HG02852 (cell line): ENCODE measurements around the gene ATP10B.
"Not testable (repeated sequence)": the region's sequence is repeated elsewhere in the genome, so short reads cannot be mapped to it uniquely, and the experiment has no call there.

Experiments
- ATAC-seq: cut with Tn5 transposase; IDR thresholded peaks from one replicate; pipeline ENCODE4 v1.9.1; 2021; ENCODE audit warnings: mild to moderate bottlenecking, moderate library complexity; ENCODE audit not compliant: unreplicated experiment

The ATP10B gene

GRCh38 chr5:160824301-160825001, 27.6 kb downstream of the ATP10B start:
- ATAC-seq, result no peak

GRCh38 chr5:160812996-160813395, 39.0 kb downstream of the ATP10B start:
- ATAC-seq, result not testable (repeated sequence)

- no peak for ATAC-seq
Observed at GRCh38 chr5:160805376-160805775, 46.6 kb downstream of the ATP10B start.

GRCh38 chr5:160802592-160802991, 49.4 kb downstream of the ATP10B start:
- ATAC-seq, result no peak

- no peak for ATAC-seq
Observed at GRCh38 chr5:160800375-160801275, 51.4 kb downstream of the ATP10B start.

- peak; percentile 65 for ATAC-seq
Observed at GRCh38 chr5:160799184-160799583, 52.8 kb downstream of the ATP10B start.

GRCh38 chr5:160797020-160797419, 55.0 kb downstream of the ATP10B start:
- no peak for ATAC-seq

- no peak for ATAC-seq
Observed at GRCh38 chr5:160793530-160793899, 58.5 kb downstream of the ATP10B start.

- no peak for ATAC-seq
Observed at GRCh38 chr5:160792732-160793529, 59.1 kb downstream of the ATP10B start.

GRCh38 chr5:160792281-160792680, 59.7 kb downstream of the ATP10B start:
- no peak for ATAC-seq

GRCh38 chr5:160789219-160789859, 62.7 kb downstream of the ATP10B start:
- no peak for ATAC-seq

- no peak for ATAC-seq
Observed at GRCh38 chr5:160788102-160788660, 63.8 kb downstream of the ATP10B start.

- peak; percentile 51 for ATAC-seq
Observed at GRCh38 chr5:160787240-160787639, 64.8 kb downstream of the ATP10B start.

GRCh38 chr5:160774666-160775315, 77.2 kb downstream of the ATP10B start:
- ATAC-seq, result no peak

GRCh38 chr5:160773646-160774410, 78.2 kb downstream of the ATP10B start:
- ATAC-seq, result no peak

- ATAC-seq, result no peak
Observed at GRCh38 chr5:160772854-160773253, 79.2 kb downstream of the ATP10B start.

GRCh38 chr5:160770718-160771117, 81.3 kb downstream of the ATP10B start:
- no peak for ATAC-seq

GRCh38 chr5:160769301-160769700, 82.7 kb downstream of the ATP10B start:
- no peak for ATAC-seq

GRCh38 chr5:160767062-160767461, 84.9 kb downstream of the ATP10B start:
- ATAC-seq, result no peak
